IPS DF 6.9 (cell line): ENCODE data around the gene MST1.
"Not testable (repeated sequence)": the region's sequence is repeated elsewhere in the genome, so short reads cannot be mapped to it uniquely, and the experiment has no call there.

Source experiments
- DNase-seq: peaks from one replicate; pipeline ENCODE4 v3.0.0-alpha.2; 2013; ENCODE audit warnings: low read depth, low spot score
- H3K27ac ChIP-seq: one replicate; pipeline ENCODE4 v1.5.1; 2013; ENCODE audit warnings: low read length, control low read depth
- H3K27me3 ChIP-seq: 2 replicates; pipeline ENCODE4 v1.6.1; 2013; ENCODE audit warnings: mild to moderate bottlenecking, low read length; ENCODE audit not compliant: control insufficient read depth, insufficient read depth
- H3K36me3 ChIP-seq: 2 replicates; pipeline ENCODE4 v1.6.1; 2013; ENCODE audit warnings: low read length; ENCODE audit not compliant: control insufficient read depth, insufficient read depth
- H3K4me1 ChIP-seq: 2 replicates; pipeline ENCODE4 v1.6.1; 2013; ENCODE audit warnings: low read length; ENCODE audit not compliant: control insufficient read depth, insufficient read depth
- H3K4me3 ChIP-seq: 2 replicates; pipeline ENCODE4 v1.5.1; 2013; ENCODE audit warnings: mild to moderate bottlenecking, low read length
- H3K9me3 ChIP-seq: 2 replicates; pipeline ENCODE4 v1.6.1; 2013; ENCODE audit warnings: low read length, inconsistent platforms; ENCODE audit not compliant: control insufficient read depth, insufficient read depth
- WGBS: extraction: QIAGEN DNeasy Blood & Tissue Kit; methylation state at CpG from one replicate; pipeline ENCODE4 v1.1.7; 2013; ENCODE audit warnings: mixed read lengths, missing lambda C conversion rate; ENCODE audit not compliant: insufficient read length, insufficient coverage; 5-methylcytosine and 5-hydroxymethylcytosine counted together

The MST1 gene

GRCh38 chr3:49700453-49701128, 11.3 kb upstream of the MST1 start:
- H3K4me3 ChIP-seq: no peak overlapping the region
- WGBS: no CpG with 5 or more reads among the region's 13 CpGs
- no peaks in the 10 kb centered on the region for H3K9me3 ChIP-seq
- no peaks in the 10 kb centered on the region for H3K27me3 ChIP-seq
- peaks cover 2% of the 10 kb centered on the region for H3K4me1 ChIP-seq
- no peak for DNase-seq
- H3K36me3 ChIP-seq: peaks cover 21% of the 10 kb centered on the region
- no peak overlapping the region for H3K27ac ChIP-seq

- no peak for DNase-seq
- Histone ChIP-seq H3K27me3 (no peaks in the 10 kb centered on the region), H3K27ac (no peak overlapping the region), H3K36me3 (peaks cover 20% of the 10 kb centered on the region), H3K4me1 (peaks cover 2% of the 10 kb centered on the region), H3K9me3 (no peaks in the 10 kb centered on the region), H3K4me3 (no peak overlapping the region)
- WGBS: no CpG with 5 or more reads among the region's 8 CpGs
These were observed 10.7 kb upstream of the MST1 start for GRCh38 chr3:49700014-49700413.

- WGBS: no CpG with 5 or more reads among the region's 16 CpGs
- no peak overlapping the region for H3K4me3 ChIP-seq
These were observed 10.2 kb upstream of the MST1 start for GRCh38 chr3:49699281-49699979.

GRCh38 chr3:49695350-49696015, 6.2 kb upstream of the MST1 start:
- not testable (repeated sequence) for H3K27me3 ChIP-seq, H3K9me3 ChIP-seq, H3K36me3 ChIP-seq, DNase-seq, H3K4me1 ChIP-seq, H3K27ac ChIP-seq, H3K4me3 ChIP-seq
- no CpG with 5 or more reads among the region's 4 CpGs for WGBS

More at GRCh38 chr3:49699281-49699979, 10.2 kb upstream of the MST1 start:
- H3K27me3 ChIP-seq: no peaks in the 10 kb centered on the region
- H3K36me3 ChIP-seq: peaks cover 16% of the 10 kb centered on the region
- H3K4me1 ChIP-seq: peaks cover 2% of the 10 kb centered on the region
- H3K9me3 ChIP-seq: no peaks in the 10 kb centered on the region
- no peak overlapping the region for H3K27ac ChIP-seq
- DNase-seq: no peak

GRCh38 chr3:49694409-49695070, 5.3 kb upstream of the MST1 start:
- not testable (repeated sequence) for H3K9me3 ChIP-seq, H3K27me3 ChIP-seq, H3K4me3 ChIP-seq, H3K36me3 ChIP-seq, DNase-seq, H3K27ac ChIP-seq, H3K4me1 ChIP-seq
- WGBS: no CpG with 5 or more reads among the region's 6 CpGs

- not testable (repeated sequence) for DNase-seq, H3K36me3 ChIP-seq, H3K4me1 ChIP-seq, H3K27me3 ChIP-seq, H3K9me3 ChIP-seq, H3K27ac ChIP-seq, H3K4me3 ChIP-seq
- no CpG with 5 or more reads among the region's 3 CpGs for WGBS
These were observed 2.2 kb upstream of the MST1 start for GRCh38 chr3:49691481-49691880.

- H3K4me3 ChIP-seq, DNase-seq: not testable (repeated sequence)
- WGBS: no CpG with 5 or more reads among the region's 3 CpGs
These were observed 1.6 kb upstream of the MST1 start for GRCh38 chr3:49690856-49691255.

GRCh38 chr3:49689908-49690624, 792 bp upstream of the MST1 start:
- not testable (repeated sequence) for H3K4me1 ChIP-seq, H3K36me3 ChIP-seq, H3K9me3 ChIP-seq, H3K27ac ChIP-seq, H3K27me3 ChIP-seq, DNase-seq
- WGBS: no CpG with 5 or more reads among the region's 16 CpGs
- H3K4me3 ChIP-seq: peak overlapping the region; percentile 80

More at GRCh38 chr3:49690856-49691255, 1.6 kb upstream of the MST1 start:
- not testable (repeated sequence) for H3K36me3 ChIP-seq, H3K4me1 ChIP-seq, H3K27me3 ChIP-seq, H3K9me3 ChIP-seq, H3K27ac ChIP-seq

- not testable (repeated sequence) for DNase-seq, H3K36me3 ChIP-seq, H3K9me3 ChIP-seq, H3K27me3 ChIP-seq, H3K4me3 ChIP-seq, H3K4me1 ChIP-seq, H3K27ac ChIP-seq
- WGBS: no CpG with 5 or more reads among the region's 7 CpGs
These were observed 782 bp downstream of the MST1 start for GRCh38 chr3:49688338-49689045.
